Esophagus squamous epithelium (tissue), 4 donors: ENCODE results near the gene NCAPD2.

ENCODE experiments used
- CTCF ChIP-seq, 6 experiments: fragments of 450-650 bp in 4 of 6; fragments of 200-600 bp in 2 of 6; sonication (generic) in 2 of 6; IDR thresholded peaks; one replicate each; pipeline ENCODE4 v1.5.1; 2016 to 2019; ENCODE audit warnings: antibody characterized with exemption in 6 of 6, mild to moderate bottlenecking in 4 of 6, moderate library complexity in 4 of 6
- POLR2A ChIP-seq, 4 donors: fragments of 450-650 bp; IDR thresholded peaks; one replicate each; pipeline ENCODE4 v1.6.1; 2017; ENCODE audit warnings: antibody characterized with exemption in 4 of 4, mild to moderate bottlenecking in 4 of 4, moderate library complexity in 3 of 4

GRCh38 chr12:6450091-6450868, 43.6 kb upstream of the NCAPD2 start:
- TF ChIP-seq CTCF (IDR thresholded peaks at IDR 0.05) (no peak), POLR2A (IDR thresholded peaks at IDR 0.05) (no peak)
